GM21381 (cell line): ENCODE results near the gene FGFRL1.

ENCODE experiments used
- ATAC-seq: cut with Tn5 transposase; IDR thresholded peaks from one replicate; pipeline ENCODE4 v1.9.1; 2021; ENCODE audit warnings: mild to moderate bottlenecking, moderate library complexity; ENCODE audit not compliant: unreplicated experiment

Gene FGFRL1

GRCh38 chr4:1062419-1062818, 51.0 kb downstream of the FGFRL1 start:
- ATAC-seq = no peak

GRCh38 chr4:1065732-1066131, 54.3 kb downstream of the FGFRL1 start:
- no peak for ATAC-seq

- ATAC-seq = no peak
These were observed 58.0 kb downstream of the FGFRL1 start for GRCh38 chr4:1069394-1069793.

- ATAC-seq = no peak
These were observed 61.5 kb downstream of the FGFRL1 start for GRCh38 chr4:1072830-1073446.

- ATAC-seq = no peak
These were observed 62.7 kb downstream of the FGFRL1 start for GRCh38 chr4:1074077-1074476.

GRCh38 chr4:1075225-1075624, 63.8 kb downstream of the FGFRL1 start:
- ATAC-seq = no peak

GRCh38 chr4:1075809-1076699, 64.6 kb downstream of the FGFRL1 start:
- ATAC-seq = no peak
